HL-60 (cell line): ENCODE measurements around the gene ANKRD50.

ENCODE experiments used
- CTCF ChIP-seq: IDR thresholded peaks from one replicate; pipeline ENCODE4 v1.5.1; 2011; ENCODE audit warnings: low read length, control low read depth, inconsistent platforms; ENCODE audit not compliant: insufficient read depth
- GABPA ChIP-seq: IDR thresholded peaks from 2 replicates; pipeline ENCODE4 v1.6.1; 2012; ENCODE audit warnings: low read depth
- POLR2AphosphoS5 ChIP-seq: IDR thresholded peaks from 2 replicates; pipeline ENCODE4 v1.6.1; 2012; ENCODE audit warnings: low read depth
- REST ChIP-seq: IDR thresholded peaks from 2 replicates; pipeline ENCODE4 v1.6.1; 2012; ENCODE audit warnings: low read depth; ENCODE audit not compliant: insufficient replicate concordance

- TF ChIP-seq CTCF = no peak
- no peak for TF ChIP-seq POLR2AphosphoS5
- no peak for TF ChIP-seq REST
- no peak for TF ChIP-seq GABPA
These were observed 46.0 kb downstream of the ANKRD50 start for GRCh38 chr4:124666496-124666895.
